CD4-positive, alpha-beta T cell treated with Interleukin-6 for 4 hours (primary cell): ENCODE measurements around the gene TES.
"Not testable (repeated sequence)": the region's sequence is repeated elsewhere in the genome, so short reads cannot be mapped to it uniquely, and the experiment has no call there.

Experiments
- DNase-seq: peaks from one replicate; pipeline ENCODE4 v3.0.0-alpha.2; 2020; ENCODE audit warnings: mixed read lengths

Gene TES

GRCh38 chr7:116224492-116225098, 14.3 kb downstream of the TES start:
- no peak for DNase-seq

- no peak for DNase-seq
These were observed 15.5 kb downstream of the TES start for GRCh38 chr7:116225860-116226259.

- DNase-seq, result no peak
These were observed 16.3 kb downstream of the TES start for GRCh38 chr7:116226664-116227063.

- DNase-seq, result no peak
These were observed 17.4 kb downstream of the TES start for GRCh38 chr7:116227678-116228239.

GRCh38 chr7:116228241-116228640, 17.9 kb downstream of the TES start:
- DNase-seq, result no peak

GRCh38 chr7:116229366-116229765, 19.0 kb downstream of the TES start:
- no peak for DNase-seq

GRCh38 chr7:116230191-116231005, 20.1 kb downstream of the TES start:
- DNase-seq, result peak; percentile 25

- no peak for DNase-seq
These were observed 21.2 kb downstream of the TES start for GRCh38 chr7:116231543-116231942.

GRCh38 chr7:116231949-116232348, 21.6 kb downstream of the TES start:
- DNase-seq, result no peak

GRCh38 chr7:116232350-116232749, 22.0 kb downstream of the TES start:
- no peak for DNase-seq

- DNase-seq, result no peak
These were observed 22.6 kb downstream of the TES start for GRCh38 chr7:116232920-116233319.

GRCh38 chr7:116234517-116235200, 24.3 kb downstream of the TES start:
- no peak for DNase-seq

GRCh38 chr7:116235380-116235779, 25.0 kb downstream of the TES start:
- DNase-seq, result no peak

- DNase-seq, result peak; percentile 77
These were observed 25.8 kb downstream of the TES start for GRCh38 chr7:116236020-116236630.

- DNase-seq, result no peak
These were observed 28.7 kb downstream of the TES start for GRCh38 chr7:116239020-116239419.

- no peak for DNase-seq
These were observed 29.1 kb downstream of the TES start for GRCh38 chr7:116239434-116239833.

- no peak for DNase-seq
These were observed 29.8 kb downstream of the TES start for GRCh38 chr7:116240024-116240668.

GRCh38 chr7:116241291-116241690, 31.0 kb downstream of the TES start:
- DNase-seq, result no peak

GRCh38 chr7:116242178-116242577, 31.8 kb downstream of the TES start:
- no peak for DNase-seq

GRCh38 chr7:116242759-116243158, 32.4 kb downstream of the TES start:
- DNase-seq, result no peak

GRCh38 chr7:116244803-116245202, 34.5 kb downstream of the TES start:
- DNase-seq, result not testable (repeated sequence)

- DNase-seq, result no peak
These were observed 36.0 kb downstream of the TES start for GRCh38 chr7:116246357-116246756.
